Fibroblast of skin of scalp (primary cell): ENCODE results near the gene TFDP2.
"Not testable (repeated sequence)": the region's sequence is repeated elsewhere in the genome, so short reads cannot be mapped to it uniquely, and the experiment has no call there.

Experiments
- DNase-seq: peaks from one replicate; pipeline ENCODE4 v3.0.0-alpha.2; 2013

Gene TFDP2

DNA sequence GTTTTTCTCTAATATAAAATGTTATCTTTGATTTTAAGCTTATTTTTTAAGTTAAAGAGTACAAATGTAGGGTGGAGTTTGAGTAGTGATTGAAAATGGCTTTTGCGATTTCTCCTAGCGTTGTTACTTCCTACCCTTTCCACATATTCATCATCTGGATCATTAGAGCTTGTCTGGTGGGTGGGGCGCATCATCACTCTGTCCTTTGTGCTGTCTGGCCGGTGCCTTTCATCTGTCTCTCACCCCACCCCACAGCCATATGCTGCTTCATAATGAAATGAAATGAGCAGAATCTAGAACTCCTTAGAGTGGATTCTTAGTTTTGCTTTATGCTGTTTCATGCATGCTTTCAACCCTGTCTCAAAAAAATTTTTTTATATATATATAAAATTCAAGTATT lies 228.6 kb downstream of the TFDP2 start:
- no peak for DNase-seq

DNA sequence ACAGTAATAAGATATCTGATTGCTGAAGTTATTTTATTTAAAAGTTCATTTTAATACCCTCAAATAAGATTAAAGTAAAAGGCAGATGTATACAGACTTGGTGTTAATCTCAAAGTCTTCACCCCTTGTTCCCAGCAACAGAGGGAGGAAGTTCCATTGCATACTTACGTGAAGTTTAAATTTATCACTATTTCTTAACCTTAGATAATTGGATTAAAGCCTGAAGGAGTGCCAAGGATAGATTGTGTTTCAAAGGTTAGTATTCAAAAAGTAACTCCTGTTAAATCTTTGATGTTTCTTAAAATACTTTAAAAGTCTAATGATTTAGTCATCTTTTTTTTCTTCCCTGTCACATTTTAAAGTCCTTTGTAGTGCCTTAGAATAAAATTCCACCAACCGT lies 233.6 kb downstream of the TFDP2 start:
- no peak for DNase-seq

DNA sequence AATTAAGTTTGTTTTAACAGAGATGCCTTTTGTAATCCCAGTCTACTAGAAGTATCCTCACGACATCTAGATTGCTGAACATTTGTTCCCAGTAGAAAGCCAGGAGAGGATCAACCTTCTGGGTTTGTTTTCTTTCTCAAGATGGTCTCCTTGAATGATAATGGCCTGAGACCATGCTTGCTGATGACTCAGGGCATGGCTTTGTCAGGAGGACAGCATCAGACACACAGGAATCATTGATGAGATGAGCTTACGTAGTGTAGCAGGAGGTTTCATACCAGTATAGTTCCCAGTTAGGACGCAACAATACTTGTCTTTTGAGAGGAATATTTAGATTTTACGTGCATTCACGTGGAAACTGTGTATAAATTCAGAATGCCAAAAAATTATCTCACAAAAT lies 234.3 kb downstream of the TFDP2 start:
- DNase-seq: no peak

DNA sequence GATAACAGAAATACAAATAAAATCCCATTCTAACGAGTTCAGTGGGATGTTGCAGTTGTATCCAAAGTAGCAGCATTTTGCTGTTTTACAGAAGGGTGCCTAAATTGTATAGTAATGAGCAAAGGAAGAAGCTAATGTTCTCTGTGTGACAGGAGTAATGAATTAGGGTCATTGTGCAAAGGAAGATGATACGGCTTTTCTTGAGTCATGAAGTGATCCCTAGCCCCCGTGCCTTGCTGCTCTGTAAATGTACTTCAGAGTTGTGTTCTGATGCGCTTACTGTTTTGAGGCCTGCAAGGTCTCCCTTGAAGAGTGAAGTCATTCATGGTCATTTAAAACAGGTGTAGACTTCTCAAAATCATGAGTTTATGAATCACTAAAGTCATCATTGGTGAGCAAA lies 235.0 kb downstream of the TFDP2 start:
- no peak for DNase-seq

DNA sequence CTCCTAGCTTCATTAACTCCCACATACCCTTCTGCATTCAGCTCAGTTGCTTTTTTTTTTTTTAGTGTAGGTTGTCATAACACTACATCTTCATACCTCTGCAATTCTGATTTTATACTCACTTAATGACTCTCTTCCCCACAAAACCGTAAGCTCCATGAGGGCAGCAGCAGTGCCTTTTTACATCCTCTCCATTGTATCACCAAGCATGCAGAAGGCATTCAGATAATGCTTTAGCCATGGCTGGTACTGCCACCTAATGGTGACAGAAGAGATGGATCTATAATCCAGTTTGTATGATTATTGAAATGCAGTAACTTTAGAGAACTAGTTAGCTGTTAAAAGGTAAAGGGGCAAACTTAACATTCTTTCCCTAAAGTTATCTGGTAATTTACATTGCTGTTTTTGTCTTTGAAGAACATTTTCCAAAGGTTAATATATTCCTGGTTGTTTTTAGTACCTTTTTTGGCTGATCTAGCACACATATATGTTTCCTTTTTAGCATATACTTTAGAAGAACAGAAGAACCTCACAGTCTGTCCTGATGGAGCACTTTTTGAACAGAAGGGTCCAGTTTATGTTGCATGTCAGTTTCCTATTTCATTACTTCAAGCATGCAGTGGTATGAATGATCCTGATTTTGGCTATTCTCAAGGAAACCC lies 236.1 kb downstream of the TFDP2 start:
- DNase-seq: peak; percentile 67

DNA sequence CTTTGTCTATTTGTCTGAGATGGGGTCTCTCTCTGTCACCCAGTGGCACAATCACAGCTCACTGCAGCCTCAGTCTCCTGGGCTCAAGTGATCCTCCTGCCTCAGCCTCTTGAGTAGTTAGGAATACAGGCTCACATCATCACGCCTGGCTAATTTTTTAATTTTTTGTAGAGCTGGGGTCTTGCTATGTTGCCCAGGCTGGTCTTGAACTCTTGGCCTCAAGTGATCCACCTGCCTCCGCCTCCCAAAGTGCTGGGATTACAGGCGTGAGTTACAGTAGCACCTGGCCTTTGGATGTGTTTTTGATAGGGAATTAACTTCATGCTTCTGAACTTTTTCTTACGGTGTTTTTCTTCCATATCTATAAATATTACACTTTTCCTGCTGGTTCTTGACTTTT lies 239.4 kb downstream of the TFDP2 start:
- not testable (repeated sequence) for DNase-seq

DNA sequence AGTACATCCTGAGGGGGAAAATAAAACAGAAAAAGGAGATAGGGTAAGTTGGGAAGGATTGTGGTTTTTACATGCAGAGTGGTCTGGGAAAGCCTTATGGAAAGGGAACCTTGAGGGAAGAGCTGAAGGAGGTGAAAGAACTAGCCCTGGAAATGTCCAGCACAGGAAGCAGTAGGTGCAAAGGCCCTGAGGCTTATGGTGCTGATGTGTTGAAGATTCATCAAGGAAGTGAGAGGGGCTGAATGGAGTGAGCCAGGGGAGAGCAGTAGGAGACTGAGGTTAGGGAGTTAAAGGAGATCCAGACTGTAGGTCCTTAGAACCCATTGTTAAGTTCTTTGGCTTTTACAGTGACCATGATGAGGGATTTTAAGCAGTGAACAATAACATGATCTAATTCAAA lies 239.9 kb downstream of the TFDP2 start:
- no peak for DNase-seq

DNA sequence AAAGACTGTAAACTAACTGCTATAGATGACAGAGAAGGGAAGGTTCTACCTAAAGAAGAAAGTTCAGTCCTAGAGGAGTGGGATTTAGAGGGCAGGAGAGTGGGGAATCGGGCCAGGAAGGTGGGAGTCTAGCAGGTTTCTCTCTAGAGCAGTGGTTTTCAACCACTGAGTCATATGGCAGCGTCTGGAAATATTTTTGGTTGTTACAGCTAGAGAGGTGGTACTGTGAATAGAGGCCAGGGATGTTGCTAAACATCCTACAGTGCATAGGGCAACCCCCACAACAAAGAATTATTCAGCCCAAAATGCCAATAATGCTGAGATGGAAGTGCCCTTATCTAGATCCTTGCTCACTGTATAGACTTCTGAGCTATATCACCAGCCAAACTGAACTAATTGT lies 244.2 kb downstream of the TFDP2 start:
- no peak for DNase-seq

DNA sequence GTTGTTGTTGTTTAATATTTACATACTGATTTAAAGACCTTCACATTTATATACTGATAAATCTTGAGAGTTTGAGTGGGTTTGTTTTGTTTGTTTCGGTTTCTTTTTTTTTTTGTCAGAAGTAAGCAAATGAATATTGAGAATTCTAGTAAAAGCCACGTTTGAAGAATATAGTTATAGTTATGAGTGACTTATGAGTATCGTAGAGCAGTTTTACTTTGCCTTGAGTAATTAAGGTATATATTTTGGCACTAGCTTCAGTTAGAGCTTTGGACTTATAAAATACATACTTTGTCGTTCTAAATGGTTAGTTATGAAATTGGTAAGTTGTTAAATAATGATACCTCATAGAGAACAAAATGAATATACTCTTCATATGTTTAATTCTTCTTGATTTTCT lies 245.1 kb downstream of the TFDP2 start:
- no peak for DNase-seq

DNA sequence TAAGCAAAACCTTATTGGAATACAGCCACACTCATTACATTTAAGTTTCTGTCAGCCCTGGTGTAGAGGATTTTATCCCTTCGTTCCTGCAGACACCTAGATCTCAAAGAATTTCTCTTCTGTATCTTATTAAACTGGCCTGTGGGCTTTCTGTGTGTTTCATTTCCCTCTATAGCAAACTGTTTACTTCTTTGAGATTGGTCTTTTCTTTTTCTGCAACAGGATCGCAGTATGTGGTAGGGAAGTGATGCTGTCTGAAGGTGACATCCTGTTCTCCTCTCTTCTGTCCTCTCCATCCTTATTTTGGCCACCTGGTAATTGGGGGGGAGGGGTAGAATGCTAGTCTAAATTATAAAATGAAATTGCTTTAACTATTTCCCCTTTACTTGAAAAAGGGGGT lies 247.4 kb downstream of the TFDP2 start:
- no peak for DNase-seq

DNA sequence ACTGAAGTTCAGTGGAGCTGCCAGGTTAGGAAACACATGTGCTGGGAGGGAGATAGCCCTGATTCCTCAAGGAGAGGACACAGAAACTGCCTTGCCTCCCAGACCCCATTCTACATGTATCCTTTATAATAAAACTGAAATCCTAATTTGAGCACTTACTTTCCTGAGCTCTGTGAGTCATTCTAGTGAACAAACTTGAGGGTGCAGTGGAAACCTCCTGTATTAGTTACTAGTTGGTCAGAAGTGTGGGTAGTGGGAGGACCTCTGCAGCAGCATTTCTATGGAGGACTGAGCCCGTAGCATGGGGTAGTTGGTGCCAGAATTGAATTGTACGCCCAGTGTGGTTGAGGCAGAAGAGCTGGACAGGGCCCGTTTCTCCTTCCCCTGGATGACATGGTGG lies 249.0 kb downstream of the TFDP2 start:
- no peak for DNase-seq

DNA sequence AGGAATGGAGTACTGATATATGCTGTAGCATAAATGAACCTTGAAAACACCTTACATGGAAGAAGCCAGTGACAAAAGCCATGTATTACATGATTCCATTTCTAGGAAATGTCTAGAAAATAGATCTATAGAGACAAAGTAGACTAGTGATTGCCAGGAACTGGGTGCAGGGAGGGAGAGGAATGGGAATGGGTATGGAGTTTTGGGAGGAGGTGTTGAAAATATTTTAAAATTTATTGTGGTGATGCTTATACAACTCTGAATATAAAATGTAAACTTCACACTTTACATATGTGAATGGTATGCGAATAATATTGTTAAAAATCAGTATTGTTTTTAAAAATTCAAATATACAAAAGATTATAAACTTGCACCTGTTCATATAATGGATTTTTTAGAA lies 250.4 kb downstream of the TFDP2 start:
- no peak for DNase-seq

DNA sequence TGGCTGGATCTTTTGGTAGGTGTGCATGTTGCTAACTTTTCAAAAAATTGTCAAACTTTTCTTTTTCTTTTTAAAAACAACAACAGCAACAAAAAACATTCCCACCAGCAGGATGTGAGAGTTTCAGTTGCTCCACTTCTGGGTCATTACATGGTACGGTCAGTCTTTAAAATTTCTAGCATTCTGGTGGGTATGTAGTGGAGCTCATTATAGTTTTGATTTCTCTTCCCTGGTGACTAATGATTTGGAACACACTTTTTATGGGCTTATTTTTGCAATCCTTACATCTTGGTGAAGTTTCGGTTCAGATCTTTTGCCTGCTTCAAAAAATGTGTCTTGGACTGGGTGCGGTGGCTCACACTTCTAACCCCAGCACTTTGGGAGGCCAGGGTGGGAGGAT lies 253.6 kb downstream of the TFDP2 start:
- DNase-seq: no peak

DNA sequence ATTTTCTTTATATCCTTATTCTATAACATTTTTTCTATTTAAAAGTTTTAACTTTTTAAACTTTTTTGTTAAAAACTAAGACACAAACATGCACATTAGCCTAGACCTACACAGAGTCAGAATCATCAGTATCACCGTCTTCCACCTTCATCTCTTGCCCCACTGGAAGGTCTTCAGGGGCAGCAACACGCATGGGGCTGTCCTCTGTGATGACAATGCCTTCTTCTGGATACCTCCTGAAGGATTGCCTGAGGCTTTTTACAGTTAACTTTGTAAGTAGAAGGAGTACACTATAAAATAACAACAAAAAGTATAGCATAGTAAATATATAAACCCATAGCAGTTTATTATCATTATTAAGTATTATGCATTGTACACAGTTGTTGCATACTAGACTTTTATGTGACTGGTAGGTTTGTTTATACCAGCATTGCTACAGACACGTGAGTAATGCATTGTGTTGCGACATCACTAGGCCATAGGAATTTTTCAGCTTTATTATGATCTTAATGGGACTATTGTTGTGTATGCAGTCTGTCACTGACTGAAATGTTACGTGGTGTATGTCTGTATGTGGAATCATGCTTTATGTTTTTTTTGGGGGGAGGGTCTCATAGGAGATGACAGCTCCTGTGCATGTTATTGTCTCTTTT lies 254.7 kb downstream of the TFDP2 start:
- peak; percentile 73 for DNase-seq
